Retinal pigment epithelial cell (primary cell): ENCODE measurements around the gene MRPL23.

ENCODE experiments used
- DNase-seq: peaks from one replicate; pipeline ENCODE4 v3.0.0-alpha.2; 2010; ENCODE audit warnings: low read depth
- H3K4me3 ChIP-seq: 2 replicates; pipeline ENCODE4 v1.5.1; 2011; ENCODE audit warnings: mild to moderate bottlenecking, low read length, control low read depth, moderate library complexity
- CTCF ChIP-seq: conservative IDR thresholded peaks from 2 replicates; pipeline ENCODE4 v1.5.1; 2011; ENCODE audit warnings: low read depth, low read length, control low read depth, inconsistent platforms

Gene MRPL23

GRCh38 chr11:1997755-1998154 lies 50.6 kb downstream of the MRPL23 start, which contains the start of gene H19:
TSS of gene H19 (minus strand) at chr11:1997842.
- no peak for TF ChIP-seq CTCF
- no peak for DNase-seq
- H3K4me3 ChIP-seq: no peak within 1 kb of the TSS

GRCh38 chr11:1998290-1998689 lies 51.2 kb downstream of the MRPL23 start:
- no peak for DNase-seq
- H3K4me3 ChIP-seq: no peak overlapping the region
- no peak for TF ChIP-seq CTCF

- no peak for TF ChIP-seq CTCF
- H3K4me3 ChIP-seq: no peak overlapping the region
- no peak for DNase-seq
Measured at GRCh38 chr11:1998861-1999260, 51.7 kb downstream of the MRPL23 start.

GRCh38 chr11:2002042-2002776 lies 55.1 kb downstream of the MRPL23 start:
- no peak overlapping the region for H3K4me3 ChIP-seq
- no peak for DNase-seq
- TF ChIP-seq CTCF: no peak

- no peak for TF ChIP-seq CTCF
- DNase-seq: no peak
- no peak overlapping the region for H3K4me3 ChIP-seq
Measured at GRCh38 chr11:2002807-2003206, 55.7 kb downstream of the MRPL23 start.

- H3K4me3 ChIP-seq: no peak overlapping the region
- no peak for TF ChIP-seq CTCF
- no peak for DNase-seq
Measured at GRCh38 chr11:2004466-2004865, 57.3 kb downstream of the MRPL23 start.
